Suprapubic skin (tissue), 3 donors: ENCODE measurements around the gene KIF12.

Experiments used
- EP300 ChIP-seq: sonication (generic); formaldehyde crosslinking; IDR thresholded peaks from one replicate; pipeline ENCODE4 v1.6.1; 2017; ENCODE audit warnings: antibody characterized with exemption
- TF ChIP-seq, protein P1 (sequence below), 2 donors: fragments of 200-600 bp in 1 of 2; fragments of 450-650 bp in 1 of 2; sonication (generic) in 1 of 2; IDR thresholded peaks; one replicate each; pipeline ENCODE4 v1.5.1; 2016 to 2019; ENCODE audit warnings: antibody characterized with exemption in 2 of 2, mild to moderate bottlenecking in 1 of 2, moderate library complexity in 1 of 2

DNA sequence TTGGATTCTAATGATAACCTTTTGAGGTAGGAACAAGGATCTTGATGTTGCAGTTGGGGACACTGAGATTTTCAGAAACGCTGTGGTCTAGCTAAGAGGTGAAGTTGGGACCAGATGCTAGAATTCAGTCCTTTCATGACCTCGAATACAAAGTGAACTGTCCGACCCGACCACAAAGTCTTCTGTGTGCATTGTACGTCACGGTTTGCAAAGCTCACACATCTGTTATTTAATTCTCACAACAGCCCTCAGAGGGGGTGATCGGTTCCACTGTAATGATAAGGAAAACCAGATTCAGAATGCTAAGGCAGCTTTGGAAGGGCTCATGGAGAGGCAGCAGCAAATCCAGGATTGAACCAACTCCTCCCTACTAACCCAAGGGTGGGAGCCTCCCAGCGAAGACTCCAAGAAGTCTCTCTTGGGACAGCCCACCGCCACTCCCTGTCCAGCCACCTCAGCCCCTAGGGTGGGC lies 16.6 kb upstream of the KIF12 start:
- TF ChIP-seq, protein P1, sequence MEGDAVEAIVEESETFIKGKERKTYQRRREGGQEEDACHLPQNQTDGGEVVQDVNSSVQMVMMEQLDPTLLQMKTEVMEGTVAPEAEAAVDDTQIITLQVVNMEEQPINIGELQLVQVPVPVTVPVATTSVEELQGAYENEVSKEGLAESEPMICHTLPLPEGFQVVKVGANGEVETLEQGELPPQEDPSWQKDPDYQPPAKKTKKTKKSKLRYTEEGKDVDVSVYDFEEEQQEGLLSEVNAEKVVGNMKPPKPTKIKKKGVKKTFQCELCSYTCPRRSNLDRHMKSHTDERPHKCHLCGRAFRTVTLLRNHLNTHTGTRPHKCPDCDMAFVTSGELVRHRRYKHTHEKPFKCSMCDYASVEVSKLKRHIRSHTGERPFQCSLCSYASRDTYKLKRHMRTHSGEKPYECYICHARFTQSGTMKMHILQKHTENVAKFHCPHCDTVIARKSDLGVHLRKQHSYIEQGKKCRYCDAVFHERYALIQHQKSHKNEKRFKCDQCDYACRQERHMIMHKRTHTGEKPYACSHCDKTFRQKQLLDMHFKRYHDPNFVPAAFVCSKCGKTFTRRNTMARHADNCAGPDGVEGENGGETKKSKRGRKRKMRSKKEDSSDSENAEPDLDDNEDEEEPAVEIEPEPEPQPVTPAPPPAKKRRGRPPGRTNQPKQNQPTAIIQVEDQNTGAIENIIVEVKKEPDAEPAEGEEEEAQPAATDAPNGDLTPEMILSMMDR (IDR thresholded peaks at IDR 0.05) = no peak
- no peak for TF ChIP-seq EP300
